HS-5 (cell line): ENCODE results near the gene TCHP.
"Not testable (repeated sequence)": the region's sequence is repeated elsewhere in the genome, so short reads cannot be mapped to it uniquely, and the experiment has no call there.

ENCODE experiments used
- DNase-seq: peaks from one replicate; pipeline ENCODE4 v3.0.0-alpha.2; 2012; ENCODE audit warnings: low read depth

TCHP gene

GRCh38 chr12:109899783-109900751 is at the start of gene TCHP:
Gene TCHP, plus strand, starts transcription at chr12:109900274. Its CDS starts 2,753 bp downstream, at chr12:109903027.
- DNase-seq: peak; percentile 68

- not testable (repeated sequence) for DNase-seq
Measured at GRCh38 chr12:109850518-109850917, 49.6 kb upstream of the TCHP start.

- no peak for DNase-seq
Measured at GRCh38 chr12:109855377-109855776, 44.7 kb upstream of the TCHP start.

GRCh38 chr12:109857715-109858114 is 42.4 kb upstream of the TCHP start:
- DNase-seq: no peak

- no peak for DNase-seq
Measured at GRCh38 chr12:109858764-109859163, 41.3 kb upstream of the TCHP start.

GRCh38 chr12:109860977-109861376 is 39.1 kb upstream of the TCHP start:
- no peak for DNase-seq

GRCh38 chr12:109861689-109862314 is 38.3 kb upstream of the TCHP start:
- DNase-seq: no peak

GRCh38 chr12:109862491-109862890 is 37.6 kb upstream of the TCHP start:
- not testable (repeated sequence) for DNase-seq

- DNase-seq: no peak
Measured at GRCh38 chr12:109863847-109864712, 36.0 kb upstream of the TCHP start.

GRCh38 chr12:109864916-109865315 is 35.2 kb upstream of the TCHP start:
- DNase-seq: no peak

GRCh38 chr12:109868182-109869051 is 31.7 kb upstream of the TCHP start:
- DNase-seq: no peak

GRCh38 chr12:109870648-109871047 is 29.4 kb upstream of the TCHP start:
- peak; percentile 25 for DNase-seq

GRCh38 chr12:109871668-109872314 is 28.3 kb upstream of the TCHP start:
- DNase-seq: no peak

- DNase-seq: no peak
Measured at GRCh38 chr12:109873653-109874052, 26.4 kb upstream of the TCHP start.

- no peak for DNase-seq
Measured at GRCh38 chr12:109875572-109876131, 24.4 kb upstream of the TCHP start.

- no peak for DNase-seq
Measured at GRCh38 chr12:109876406-109876805, 23.7 kb upstream of the TCHP start.

GRCh38 chr12:109877504-109878246 is 22.4 kb upstream of the TCHP start:
- no peak for DNase-seq

- DNase-seq: no peak
Measured at GRCh38 chr12:109878247-109878625, 21.8 kb upstream of the TCHP start.

GRCh38 chr12:109878749-109879148 is 21.3 kb upstream of the TCHP start:
- no peak for DNase-seq
